GM12873 (cell line): ENCODE data around the gene EPN3.

Source experiments
- TF ChIP-seq, protein P1 (sequence below): IDR thresholded peaks from 2 replicates; pipeline ENCODE4 v1.5.1; 2012; ENCODE audit warnings: low read depth, mild to moderate bottlenecking, moderate library complexity, low read length, control low read depth; ENCODE audit not compliant: insufficient read depth; ENCODE audit errors: missing control alignments

The EPN3 gene

GRCh38 chr17:50551884-50552283, 19.3 kb downstream of the EPN3 start:
- TF ChIP-seq, protein P1, sequence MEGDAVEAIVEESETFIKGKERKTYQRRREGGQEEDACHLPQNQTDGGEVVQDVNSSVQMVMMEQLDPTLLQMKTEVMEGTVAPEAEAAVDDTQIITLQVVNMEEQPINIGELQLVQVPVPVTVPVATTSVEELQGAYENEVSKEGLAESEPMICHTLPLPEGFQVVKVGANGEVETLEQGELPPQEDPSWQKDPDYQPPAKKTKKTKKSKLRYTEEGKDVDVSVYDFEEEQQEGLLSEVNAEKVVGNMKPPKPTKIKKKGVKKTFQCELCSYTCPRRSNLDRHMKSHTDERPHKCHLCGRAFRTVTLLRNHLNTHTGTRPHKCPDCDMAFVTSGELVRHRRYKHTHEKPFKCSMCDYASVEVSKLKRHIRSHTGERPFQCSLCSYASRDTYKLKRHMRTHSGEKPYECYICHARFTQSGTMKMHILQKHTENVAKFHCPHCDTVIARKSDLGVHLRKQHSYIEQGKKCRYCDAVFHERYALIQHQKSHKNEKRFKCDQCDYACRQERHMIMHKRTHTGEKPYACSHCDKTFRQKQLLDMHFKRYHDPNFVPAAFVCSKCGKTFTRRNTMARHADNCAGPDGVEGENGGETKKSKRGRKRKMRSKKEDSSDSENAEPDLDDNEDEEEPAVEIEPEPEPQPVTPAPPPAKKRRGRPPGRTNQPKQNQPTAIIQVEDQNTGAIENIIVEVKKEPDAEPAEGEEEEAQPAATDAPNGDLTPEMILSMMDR: no peak

- TF ChIP-seq, protein P1: no peak
Measured at GRCh38 chr17:50554201-50554600, 21.7 kb downstream of the EPN3 start.

DNA sequence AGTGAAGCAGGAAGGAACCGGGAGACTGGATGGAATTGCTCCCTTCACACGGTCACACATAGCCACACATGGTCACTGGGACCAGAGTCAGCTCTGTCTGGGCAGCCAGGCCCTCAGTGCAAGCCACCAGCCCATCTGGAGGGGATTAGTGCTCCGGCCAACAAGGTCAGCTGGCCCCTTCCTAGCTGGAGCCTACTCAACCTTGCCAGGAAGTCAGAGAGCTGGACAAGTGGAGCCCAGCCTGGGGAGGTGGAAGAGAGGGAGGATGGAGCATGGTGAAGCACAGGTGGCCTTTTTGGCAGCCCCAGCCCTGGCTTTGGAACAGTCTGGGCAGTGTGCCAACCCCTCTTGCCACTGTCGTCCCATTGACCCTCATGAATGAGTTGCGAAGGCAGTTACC, 24.3 kb downstream of the EPN3 start:
- TF ChIP-seq, protein P1: no peak

- TF ChIP-seq, protein P1: no peak
Measured at GRCh38 chr17:50557630-50558029, 25.1 kb downstream of the EPN3 start.

- TF ChIP-seq, protein P1: no peak
Measured at GRCh38 chr17:50558091-50558490, 25.6 kb downstream of the EPN3 start.

- TF ChIP-seq, protein P1: no peak
Measured at GRCh38 chr17:50558581-50558940, 26.0 kb downstream of the EPN3 start.

DNA sequence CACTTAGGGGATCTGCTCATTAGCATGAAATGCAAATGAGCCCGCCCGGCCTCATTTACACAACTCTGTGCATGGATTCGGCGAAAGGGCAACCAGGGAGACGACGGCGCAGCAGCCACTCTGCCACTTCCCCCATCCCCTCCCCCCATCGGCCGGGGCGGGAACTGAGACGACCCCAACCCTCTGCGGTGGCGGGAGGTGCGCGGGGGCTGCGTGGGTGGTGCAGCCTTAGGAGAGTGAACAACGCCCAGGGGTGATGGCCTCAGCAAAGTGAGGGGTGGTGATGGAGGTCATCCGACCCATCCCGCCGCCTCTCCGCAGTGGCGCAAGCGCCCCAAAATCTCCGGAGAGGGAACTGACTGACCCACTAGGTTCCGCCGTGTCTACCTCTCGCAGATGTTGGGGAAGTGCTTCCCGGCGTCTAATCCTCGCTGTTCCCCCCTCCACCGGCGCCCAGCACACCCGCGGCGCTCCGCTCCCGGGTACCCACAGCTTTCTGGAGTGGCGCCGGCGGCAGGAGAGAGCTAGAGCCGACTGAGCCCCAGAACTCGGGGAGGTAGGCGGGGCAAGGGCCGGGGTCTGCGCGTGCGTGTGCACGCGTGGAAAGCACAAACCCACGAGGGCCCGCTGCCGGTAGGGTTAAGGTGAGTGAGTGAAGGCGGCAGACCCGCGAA, 26.5 kb downstream of the EPN3 start:
- TF ChIP-seq, protein P1: no peak

- TF ChIP-seq, protein P1: no peak
Measured at GRCh38 chr17:50559674-50560184, 27.2 kb downstream of the EPN3 start.
